Stomach (tissue), 4 donors: ENCODE results near the gene TNFRSF11A.

Source experiments
- CTCF ChIP-seq, 7 experiments: fragments of 450-650 bp in 4 of 7; fragments of 200-600 bp in 3 of 7; sonication (generic) in 3 of 7; IDR thresholded peaks; one replicate each; pipeline ENCODE4 v1.5.1; 2016 to 2019; ENCODE audit warnings: antibody characterized with exemption in 7 of 7, control low read depth in 2 of 7, mild to moderate bottlenecking in 1 of 7
- POLR2AphosphoS5 ChIP-seq, 3 donors: sonication (generic); formaldehyde crosslinking; IDR thresholded peaks; one replicate each; pipeline ENCODE4 v1.6.1; 2016; ENCODE audit warnings: antibody characterized with exemption in 3 of 3

DNA sequence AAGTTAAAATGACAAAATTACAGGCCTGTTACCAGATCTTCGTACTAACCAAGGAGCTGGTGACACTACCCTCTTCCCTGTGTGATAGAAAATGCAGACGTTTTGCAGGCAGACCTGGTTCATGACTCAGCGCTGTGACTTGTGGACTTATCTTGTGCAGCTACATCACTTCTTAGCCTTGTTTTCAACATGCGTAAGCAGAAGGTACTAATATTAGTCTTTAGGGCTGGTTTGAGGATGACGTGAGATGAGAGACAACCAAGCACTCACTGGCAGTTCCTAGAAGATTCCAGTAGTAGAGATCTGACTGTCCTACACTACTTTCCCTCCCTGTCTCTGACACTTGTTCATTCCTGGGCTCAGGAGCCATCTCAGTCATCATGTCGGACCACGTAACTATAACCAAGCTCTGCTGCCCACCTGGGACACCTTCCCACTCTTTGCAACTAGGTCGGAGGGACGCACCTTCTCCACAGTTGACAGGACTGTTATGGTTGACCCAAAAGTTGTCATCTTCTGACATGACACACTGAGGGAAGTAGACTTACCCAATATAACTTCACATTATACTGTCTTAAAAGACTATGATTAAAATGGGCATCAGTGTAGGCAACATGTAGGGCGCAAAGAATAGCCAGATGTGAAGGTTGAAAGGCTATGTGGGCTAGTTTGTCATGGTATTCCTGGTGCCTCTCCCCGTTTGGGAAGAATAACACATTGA lies 64.8 kb downstream of the TNFRSF11A start:
- TF ChIP-seq CTCF (IDR thresholded peaks at IDR 0.05) (no peak), POLR2AphosphoS5 (IDR thresholded peaks at IDR 0.05) (no peak)
